ENCODE data around the gene HPCA.

GRCh38 chr1:32903991-32904785 lies 17.9 kb downstream of the HPCA start:
- TF ChIP-seq CTCF (IDR thresholded peaks at IDR 0.05; ENCODE audit: low read length) (no peak), EZH2 (IDR thresholded peaks at IDR 0.05; ENCODE audit: borderline replicate concordance, low read length) (no peak)

All from OCI-LY1 (cell line).